HG03457 (cell line): ENCODE data around the gene PHACTR2.
"Not testable (repeated sequence)": the region's sequence is repeated elsewhere in the genome, so short reads cannot be mapped to it uniquely, and the experiment has no call there.

Source experiments
- ATAC-seq: cut with Tn5 transposase; IDR thresholded peaks from one replicate; pipeline ENCODE4 v1.9.1; 2021; ENCODE audit warnings: moderate number of reproducible peaks; ENCODE audit not compliant: unreplicated experiment

The PHACTR2 gene

GRCh38 chr6:143677891-143678791 lies at the start of gene PHACTR2:
TSS of gene PHACTR2 (plus strand) at chr6:143677965. CDS start at chr6:143678164, 199 bp downstream.
- no peak for ATAC-seq

- ATAC-seq, result no peak
These were observed 48.4 kb upstream of the PHACTR2 start for GRCh38 chr6:143629104-143630080.

- ATAC-seq, result not testable (repeated sequence)
These were observed 46.6 kb upstream of the PHACTR2 start for GRCh38 chr6:143631196-143631595.

GRCh38 chr6:143632894-143633293 lies 44.9 kb upstream of the PHACTR2 start:
- ATAC-seq, result no peak

- ATAC-seq, result no peak
These were observed 43.3 kb upstream of the PHACTR2 start for GRCh38 chr6:143634486-143634885.

GRCh38 chr6:143637691-143638090 lies 40.1 kb upstream of the PHACTR2 start:
- ATAC-seq, result no peak

- no peak for ATAC-seq
These were observed 35.4 kb upstream of the PHACTR2 start for GRCh38 chr6:143642403-143642802.

GRCh38 chr6:143647191-143647590 lies 30.6 kb upstream of the PHACTR2 start:
- no peak for ATAC-seq

GRCh38 chr6:143647732-143648131 lies 30.0 kb upstream of the PHACTR2 start:
- ATAC-seq, result no peak

GRCh38 chr6:143649319-143649718 lies 28.4 kb upstream of the PHACTR2 start:
- ATAC-seq, result not testable (repeated sequence)

GRCh38 chr6:143651328-143651727 lies 26.4 kb upstream of the PHACTR2 start:
- not testable (repeated sequence) for ATAC-seq

GRCh38 chr6:143652841-143653331 lies 24.9 kb upstream of the PHACTR2 start:
- no peak for ATAC-seq

GRCh38 chr6:143655541-143655940 lies 22.2 kb upstream of the PHACTR2 start:
- no peak for ATAC-seq

- ATAC-seq, result no peak
These were observed 21.7 kb upstream of the PHACTR2 start for GRCh38 chr6:143656026-143656425.

- no peak for ATAC-seq
These were observed 20.0 kb upstream of the PHACTR2 start for GRCh38 chr6:143657809-143658208.

- ATAC-seq, result not testable (repeated sequence)
These were observed 17.6 kb upstream of the PHACTR2 start for GRCh38 chr6:143660170-143660569.

- ATAC-seq, result no peak
These were observed 13.6 kb upstream of the PHACTR2 start for GRCh38 chr6:143664171-143664570.

GRCh38 chr6:143666007-143666406 lies 11.8 kb upstream of the PHACTR2 start:
- not testable (repeated sequence) for ATAC-seq

GRCh38 chr6:143669483-143669882 lies 8.3 kb upstream of the PHACTR2 start:
- ATAC-seq, result not testable (repeated sequence)

- ATAC-seq, result no peak
These were observed 4.1 kb upstream of the PHACTR2 start for GRCh38 chr6:143673669-143674068.
